Measurements from ENCODE around the gene HTRA1. TPM values are rescaled to one million over a fixed set of nuclear protein-coding genes. Genes with fewer than 3 reads are reported as not detected.
A peak's percentile ranks its signal among the peaks of the same experiment; 100 is the strongest.

HTRA1 gene
- total RNA-seq, 4 donors from 2014 or later: 55.2 to 99.5 (median 80.6) TPM

GRCh38 chr10:122494833-122495232, 33.5 kb downstream of the HTRA1 start:
- no peak overlapping the region for H3K4me3 ChIP-seq
- DNase-seq (ENCODE audit: low spot score in 2 of 2): peak in 1 of 2 donors; percentile 83
- H3K27ac ChIP-seq: peak overlapping the region; percentile 78
- H3K9me3 ChIP-seq: no peaks in the 10 kb centered on the region
- no peak for TF ChIP-seq CTCF (IDR thresholded peaks at IDR 0.05)
- no peak for TF ChIP-seq POLR2A (IDR thresholded peaks at IDR 0.05)
- no peak for TF ChIP-seq EP300 (IDR thresholded peaks at IDR 0.05)
- TF ChIP-seq POLR2AphosphoS5 (IDR thresholded peaks at IDR 0.05): no peak
- 71% methylated on average over 13 of the region's 14 CpGs for WGBS
- peaks cover 72% of the 10 kb centered on the region for H3K4me1 ChIP-seq
- H3K36me3 ChIP-seq: no peaks in the 10 kb centered on the region
- H3K27me3 ChIP-seq: no peaks in the 10 kb centered on the region

GRCh38 chr10:122495406-122496340, 34.3 kb downstream of the HTRA1 start:
- 50% methylated on average over 12 of the region's 12 CpGs for WGBS

GRCh38 chr10:122497241-122497640, 35.9 kb downstream of the HTRA1 start:
- TF ChIP-seq POLR2A (IDR thresholded peaks at IDR 0.05) (no peak), CTCF (IDR thresholded peaks at IDR 0.05) (no peak), EP300 (IDR thresholded peaks at IDR 0.05) (no peak), POLR2AphosphoS5 (IDR thresholded peaks at IDR 0.05) (no peak)
- WGBS: 94% methylated on average over 2 of the region's 2 CpGs
- no peaks in the 10 kb centered on the region for H3K9me3 ChIP-seq
- no peak for DNase-seq (ENCODE audit: low spot score in 2 of 2)
- no peak overlapping the region for H3K4me3 ChIP-seq
- H3K27ac ChIP-seq: no peak overlapping the region
- H3K4me1 ChIP-seq: peaks cover 63% of the 10 kb centered on the region
- H3K27me3 ChIP-seq: no peaks in the 10 kb centered on the region
- no peaks in the 10 kb centered on the region for H3K36me3 ChIP-seq

More at GRCh38 chr10:122495406-122496340, 34.3 kb downstream of the HTRA1 start:
- H3K4me1 ChIP-seq: peaks cover 77% of the 10 kb centered on the region
- no peaks in the 10 kb centered on the region for H3K36me3 ChIP-seq
- DNase-seq (ENCODE audit: low spot score in 2 of 2): no peak
- no peak overlapping the region for H3K4me3 ChIP-seq
- no peaks in the 10 kb centered on the region for H3K9me3 ChIP-seq
- peak overlapping the region; percentile 78 for H3K27ac ChIP-seq
- TF ChIP-seq EP300 (IDR thresholded peaks at IDR 0.05) (no peak), POLR2AphosphoS5 (IDR thresholded peaks at IDR 0.05) (no peak), CTCF (IDR thresholded peaks at IDR 0.05) (no peak), POLR2A (IDR thresholded peaks at IDR 0.05) (no peak)
- H3K27me3 ChIP-seq: no peaks in the 10 kb centered on the region

GRCh38 chr10:122498521-122498920, 37.2 kb downstream of the HTRA1 start:
- DNase-seq (ENCODE audit: low spot score in 2 of 2): no peak
- peak overlapping the region; percentile 76 for H3K27ac ChIP-seq
- no peak overlapping the region for H3K4me3 ChIP-seq
- peaks cover 50% of the 10 kb centered on the region for H3K4me1 ChIP-seq
- no peaks in the 10 kb centered on the region for H3K9me3 ChIP-seq
- TF ChIP-seq EP300 (IDR thresholded peaks at IDR 0.05): no peak
- no peak for TF ChIP-seq POLR2AphosphoS5 (IDR thresholded peaks at IDR 0.05)
- TF ChIP-seq POLR2A (IDR thresholded peaks at IDR 0.05): no peak
- no peak for TF ChIP-seq CTCF (IDR thresholded peaks at IDR 0.05)
- WGBS: 73% methylated on average over 5 of the region's 5 CpGs
- H3K27me3 ChIP-seq: no peaks in the 10 kb centered on the region
- no peaks in the 10 kb centered on the region for H3K36me3 ChIP-seq

- WGBS: 45% methylated on average over 5 of the region's 8 CpGs
- no peaks in the 10 kb centered on the region for H3K36me3 ChIP-seq
- H3K4me1 ChIP-seq: peaks cover 48% of the 10 kb centered on the region
- no peaks in the 10 kb centered on the region for H3K9me3 ChIP-seq
- H3K27me3 ChIP-seq: no peaks in the 10 kb centered on the region
- H3K4me3 ChIP-seq: no peak overlapping the region
- DNase-seq (ENCODE audit: low spot score in 2 of 2): no peak
- peak overlapping the region; percentile 76 for H3K27ac ChIP-seq
- TF ChIP-seq POLR2AphosphoS5 (IDR thresholded peaks at IDR 0.05) (no peak), EP300 (IDR thresholded peaks at IDR 0.05) (no peak)
Measured at GRCh38 chr10:122499012-122499411, 37.7 kb downstream of the HTRA1 start.
